A549 (cell line): ENCODE data around the gene LRRC36. TPM values are rescaled to one million over a fixed set of nuclear protein-coding genes. Genes with fewer than 3 reads are reported as not detected.

Experiments used
- ATAC-seq, 2 experiments: fragments of 200-7000 bp in 1 of 2; fragments of >200 bp in 1 of 2; cut with Nextera tagmentation in 1 of 2; cut with Tn5 transposase in 1 of 2; 3 replicates each; pipeline versions ENCODE4 v1.8.0 to v1.9.1; 2018 to 2020; ENCODE audit warnings: mild to moderate bottlenecking in 1 of 2, moderate library complexity in 1 of 2
- CTCF ChIA-PET: fragments of 300-600 bp; sonication (Branson Sonifier 250); formaldehyde crosslinking; extraction: SDS; loops from one replicate; lab custom pipeline; 2021; ENCODE audit warnings: antibody characterized with exemption, inconsistent platforms; lab: Yijun Ruan, JAX
- POLR2A ChIA-PET: fragments of 350-600 bp; formaldehyde crosslinking; extraction: SDS; loops from one replicate; lab custom pipeline; 2021; ENCODE audit warnings: antibody characterized with exemption, inconsistent platforms; lab: Yijun Ruan, JAX
- DNase-seq, 2 experiments: peaks; one replicate each; pipeline versions ENCODE4 v3.0.0 to v3.0.0-alpha.2; 2011 to 2016; ENCODE audit warnings: low read depth in 1 of 2, low spot score in 1 of 2
- FAIRE-seq: peaks from 2 replicates; lab custom pipeline; 2011; peaks lifted over from hg19 to GRCh38; lab: Jason Lieb, UNC
- H3K27ac ChIP-seq, 2 experiments: fragments of >200 bp; sonication (Bioruptor Twin); formaldehyde crosslinking; 3 replicates each; pipeline ENCODE4 v1.5.1; 2016 to 2017
- H3K4me1 ChIP-seq: fragments of >200 bp; sonication (Bioruptor Twin); formaldehyde crosslinking; 3 replicates; pipeline ENCODE4 v1.6.1; 2016
- H3K4me2 ChIP-seq: fragments of >200 bp; sonication (Bioruptor Twin); formaldehyde crosslinking; 3 replicates; pipeline ENCODE4 v1.6.1; 2016
- H3K4me3 ChIP-seq: fragments of >200 bp; sonication (Bioruptor Twin); formaldehyde crosslinking; 3 replicates; pipeline ENCODE4 v1.5.1; 2016
- H3K9me3 ChIP-seq: fragments of >200 bp; sonication (Bioruptor Twin); formaldehyde crosslinking; 3 replicates; pipeline ENCODE4 v1.6.1; 2016
- BHLHE40 ChIP-seq: IDR thresholded peaks from 2 replicates; pipeline ENCODE4 v1.6.1; 2012; ENCODE audit warnings: low read depth, low read length, inconsistent platforms
- CHD2 ChIP-seq: fragments of 150-350 bp; IDR thresholded peaks from 2 replicates; pipeline ENCODE4 v1.6.1; 2014; ENCODE audit warnings: low read length; ENCODE audit not compliant: partially characterized antibody
- CHD4 ChIP-seq: fragments of 200-600 bp; sonication (generic); IDR thresholded peaks from 2 replicates; pipeline ENCODE4 v1.6.1; 2016; ENCODE audit warnings: antibody characterized with exemption, mild to moderate bottlenecking, borderline replicate concordance
- EHF ChIP-seq: fragments of 250-450 bp; sonication (Bioruptor Pico); IDR thresholded peaks from 2 replicates; pipeline ENCODE4 v1.5.0; 2020; ENCODE audit warnings: mild to moderate bottlenecking
- EP300 ChIP-seq, 2 experiments: fragments of >200 bp; sonication (Bioruptor Twin); formaldehyde crosslinking; IDR thresholded peaks; 2 replicates in 1 of 2; 3 replicates in 1 of 2; pipeline ENCODE4 v1.6.1; 2016 to 2017
- FOSL2 ChIP-seq, 2 experiments: fragments of 450-650 bp in 1 of 2; fragments of >200 bp in 1 of 2; sonication (Bioruptor Twin) in 1 of 2; formaldehyde crosslinking; IDR thresholded peaks; 2 replicates each; pipeline versions ENCODE4 v1.5.0 to v1.6.1; 2016 to 2020; ENCODE audit warnings: mild to moderate bottlenecking in 1 of 2, moderate library complexity in 1 of 2
- HDAC2 ChIP-seq: fragments of 200-600 bp; sonication (generic); IDR thresholded peaks from 2 replicates; pipeline ENCODE4 v1.6.1; 2016
- HOXB13 ChIP-seq: fragments of 250-450 bp; sonication (Bioruptor Pico); IDR thresholded peaks from 2 replicates; pipeline ENCODE4 v1.5.0; 2020; ENCODE audit warnings: low read depth, mild to moderate bottlenecking, moderate library complexity
- HOXB5 ChIP-seq: fragments of 250-450 bp; sonication (Bioruptor Pico); IDR thresholded peaks from 2 replicates; pipeline ENCODE4 v1.5.0; 2020; ENCODE audit warnings: mild to moderate bottlenecking, moderate library complexity
- KDM5A ChIP-seq: fragments of 200-600 bp; sonication (generic); IDR thresholded peaks from 2 replicates; pipeline ENCODE4 v1.6.1; 2016; ENCODE audit warnings: antibody characterized with exemption, mild to moderate bottlenecking
- MAX ChIP-seq: IDR thresholded peaks from 2 replicates; pipeline ENCODE4 v1.6.1; 2012
- NPAS2 ChIP-seq: fragments of 250-450 bp; sonication (Bioruptor Pico); IDR thresholded peaks from 2 replicates; pipeline ENCODE4 v1.8.0; 2022; ENCODE audit warnings: mild to moderate bottlenecking, moderate library complexity, borderline replicate concordance
- NR3C1 ChIP-seq: fragments of >200 bp; sonication (Bioruptor Twin); formaldehyde crosslinking; IDR thresholded peaks from 3 replicates; pipeline ENCODE4 v1.6.1; 2017
- POLR2A ChIP-seq: IDR thresholded peaks from 2 replicates; pipeline ENCODE4 v1.6.1; 2012; ENCODE audit warnings: mild to moderate bottlenecking, low read length
- POLR2AphosphoS2 ChIP-seq: conservative IDR thresholded peaks from 2 replicates; pipeline ENCODE4 v1.6.1; 2012; ENCODE audit warnings: low read length, improper control_type of control experiment, inconsistent platforms
- RCOR1 ChIP-seq: fragments of 150-350 bp; IDR thresholded peaks from 2 replicates; pipeline ENCODE4 v1.6.1; 2014; ENCODE audit warnings: antibody characterized with exemption, low read length, low read depth
- SMC3 ChIP-seq: fragments of >200 bp; sonication (Bioruptor Twin); formaldehyde crosslinking; IDR thresholded peaks from 3 replicates; pipeline ENCODE4 v1.6.1; 2018; ENCODE audit warnings: inconsistent platforms
- SREBF2 ChIP-seq: fragments of 450-650 bp; IDR thresholded peaks from 2 replicates; pipeline ENCODE4 v1.6.1; 2014; ENCODE audit warnings: mild to moderate bottlenecking, moderate library complexity
- USF2 ChIP-seq: fragments of 450-650 bp; IDR thresholded peaks from 2 replicates; pipeline ENCODE4 v1.6.1; 2014; ENCODE audit warnings: antibody characterized with exemption
- ZFP36 ChIP-seq: fragments of 450-650 bp; IDR thresholded peaks from 2 replicates; pipeline ENCODE4 v1.6.1; 2014; ENCODE audit warnings: borderline replicate concordance; ENCODE audit not compliant: partially characterized antibody
- ZSCAN20 ChIP-seq: fragments of 250-450 bp; sonication (Bioruptor Pico); IDR thresholded peaks from 2 replicates; pipeline ENCODE4 v1.8.0; 2022; ENCODE audit warnings: mild to moderate bottlenecking, moderate library complexity
- WGBS: methylation state at CpG from one replicate; pipeline ENCODE4 v1.1.6; 2017; ENCODE audit errors: missing lambda C conversion rate; 5-methylcytosine and 5-hydroxymethylcytosine counted together
- polyA plus RNA-seq, 4 experiments: library from polyadenylated mRNA; depleted of rRNA in 3 of 4; stranded (reverse); fragments of >200 nt; fragmentation: RNase III in 1 of 4; extraction: RNeasy Plus Mini Kit Qiagen cat#74134 plus additional on column Dnase treatment in 1 of 4; gene quantifications; 2 replicates in 3 of 4; 3 replicates in 1 of 4; pipeline ENCODE4 v1.2.3, GENCODE V29; 2011 to 2017
- TF ChIP-seq, protein P1 (sequence below): fragments of 150-350 bp; IDR thresholded peaks from 2 replicates; pipeline ENCODE4 v1.6.1; 2014; ENCODE audit warnings: low read depth, mild to moderate bottlenecking, low read length
- TF ChIP-seq, protein P2 (sequence below): fragments of >200 bp; sonication (Bioruptor Twin); formaldehyde crosslinking; IDR thresholded peaks from 2 replicates; pipeline ENCODE4 v1.6.1; 2016
- TF ChIP-seq, protein P3 (sequence below): fragments of 250-450 bp; sonication (Bioruptor Pico); IDR thresholded peaks from 2 replicates; pipeline ENCODE4 v1.5.0; 2021; ENCODE audit warnings: mild to moderate bottlenecking, moderate library complexity, borderline replicate concordance
- TF ChIP-seq, protein P4 (sequence below): fragments of >200 bp; sonication (Bioruptor Twin); formaldehyde crosslinking; IDR thresholded peaks from 3 replicates; pipeline ENCODE4 v1.5.1; 2016

LRRC36 gene
- polyA plus RNA-seq, 2 of the 4 experiments (the other 2 are of a cell fraction): 0.48 to 0.57 TPM

- WGBS: 14% methylated on average over 12 of the region's 87 CpGs
Measured at GRCh38 chr16:67430977-67431774, 104.6 kb downstream of the LRRC36 start, which contains the start of gene HSD11B2. Gene HSD11B2, plus strand, starts transcription at chr16:67431121. Its CDS starts 128 bp downstream, at chr16:67431249.

More at GRCh38 chr16:67430977-67431774, 104.6 kb downstream of the LRRC36 start, which contains the start of gene HSD11B2:
- CTCF ChIA-PET: interaction anchor here (0.6 to 4.4 kb wide), 10 partner anchors 9 to 222 kb away, joined by 3 to 19 read pairs (median 4); partner anchors contain the start of gene ZDHHC1
- DNase-seq (peak; percentile 50 to 62), FAIRE-seq (no peak), ATAC-seq (peak; percentile 66 to 71)
- H3K9me3 ChIP-seq: no peaks in the 10 kb centered on the region
- TF ChIP-seq EHF (CRISPR knock-in tag) (no peak), EP300 (IDR thresholded peaks at IDR 0.05) (no peak), SMC3 (peak; percentile 26; the same call in 2 of the 3 replicates), POLR2AphosphoS2 (no peak), RCOR1 (no peak), HDAC2 (no peak), MAX (peak; percentile 35; the same call in 1 of the 2 replicates), CHD4 (no peak), SREBF2 (no peak), ZSCAN20 (CRISPR knock-in tag) (no peak), NPAS2 (CRISPR knock-in tag) (no peak), USF2 (no peak), CHD2 (no peak), KDM5A (no peak), HOXB5 (peak; percentile 43; the same call in 1 of the 2 replicates), HOXB13 (CRISPR knock-in tag) (no peak), FOSL2 (IDR thresholded peaks at IDR 0.05) (no peak), FOSL2 (CRISPR knock-in tag; IDR thresholded peaks at IDR 0.05) (no peak), BHLHE40 (no peak), POLR2A (no peak), ZFP36 (no peak), NR3C1 (no peak)
- TF ChIP-seq, protein P1, sequence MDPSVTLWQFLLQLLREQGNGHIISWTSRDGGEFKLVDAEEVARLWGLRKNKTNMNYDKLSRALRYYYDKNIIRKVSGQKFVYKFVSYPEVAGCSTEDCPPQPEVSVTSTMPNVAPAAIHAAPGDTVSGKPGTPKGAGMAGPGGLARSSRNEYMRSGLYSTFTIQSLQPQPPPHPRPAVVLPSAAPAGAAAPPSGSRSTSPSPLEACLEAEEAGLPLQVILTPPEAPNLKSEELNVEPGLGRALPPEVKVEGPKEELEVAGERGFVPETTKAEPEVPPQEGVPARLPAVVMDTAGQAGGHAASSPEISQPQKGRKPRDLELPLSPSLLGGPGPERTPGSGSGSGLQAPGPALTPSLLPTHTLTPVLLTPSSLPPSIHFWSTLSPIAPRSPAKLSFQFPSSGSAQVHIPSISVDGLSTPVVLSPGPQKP: no peak
- TF ChIP-seq, protein P2, sequence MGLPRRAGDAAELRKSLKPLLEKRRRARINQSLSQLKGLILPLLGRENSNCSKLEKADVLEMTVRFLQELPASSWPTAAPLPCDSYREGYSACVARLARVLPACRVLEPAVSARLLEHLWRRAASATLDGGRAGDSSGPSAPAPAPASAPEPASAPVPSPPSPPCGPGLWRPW: no peak
- TF ChIP-seq, protein P3, sequence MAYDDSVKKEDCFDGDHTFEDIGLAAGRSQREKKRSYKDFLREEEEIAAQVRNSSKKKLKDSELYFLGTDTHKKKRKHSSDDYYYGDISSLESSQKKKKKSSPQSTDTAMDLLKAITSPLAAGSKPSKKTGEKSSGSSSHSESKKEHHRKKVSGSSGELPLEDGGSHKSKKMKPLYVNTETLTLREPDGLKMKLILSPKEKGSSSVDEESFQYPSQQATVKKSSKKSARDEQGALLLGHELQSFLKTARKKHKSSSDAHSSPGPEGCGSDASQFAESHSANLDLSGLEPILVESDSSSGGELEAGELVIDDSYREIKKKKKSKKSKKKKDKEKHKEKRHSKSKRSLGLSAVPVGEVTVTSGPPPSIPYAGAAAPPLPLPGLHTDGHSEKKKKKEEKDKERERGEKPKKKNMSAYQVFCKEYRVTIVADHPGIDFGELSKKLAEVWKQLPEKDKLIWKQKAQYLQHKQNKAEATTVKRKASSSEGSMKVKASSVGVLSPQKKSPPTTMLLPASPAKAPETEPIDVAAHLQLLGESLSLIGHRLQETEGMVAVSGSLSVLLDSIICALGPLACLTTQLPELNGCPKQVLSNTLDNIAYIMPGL (CRISPR knock-in tag): no peak
- TF ChIP-seq, protein P4, sequence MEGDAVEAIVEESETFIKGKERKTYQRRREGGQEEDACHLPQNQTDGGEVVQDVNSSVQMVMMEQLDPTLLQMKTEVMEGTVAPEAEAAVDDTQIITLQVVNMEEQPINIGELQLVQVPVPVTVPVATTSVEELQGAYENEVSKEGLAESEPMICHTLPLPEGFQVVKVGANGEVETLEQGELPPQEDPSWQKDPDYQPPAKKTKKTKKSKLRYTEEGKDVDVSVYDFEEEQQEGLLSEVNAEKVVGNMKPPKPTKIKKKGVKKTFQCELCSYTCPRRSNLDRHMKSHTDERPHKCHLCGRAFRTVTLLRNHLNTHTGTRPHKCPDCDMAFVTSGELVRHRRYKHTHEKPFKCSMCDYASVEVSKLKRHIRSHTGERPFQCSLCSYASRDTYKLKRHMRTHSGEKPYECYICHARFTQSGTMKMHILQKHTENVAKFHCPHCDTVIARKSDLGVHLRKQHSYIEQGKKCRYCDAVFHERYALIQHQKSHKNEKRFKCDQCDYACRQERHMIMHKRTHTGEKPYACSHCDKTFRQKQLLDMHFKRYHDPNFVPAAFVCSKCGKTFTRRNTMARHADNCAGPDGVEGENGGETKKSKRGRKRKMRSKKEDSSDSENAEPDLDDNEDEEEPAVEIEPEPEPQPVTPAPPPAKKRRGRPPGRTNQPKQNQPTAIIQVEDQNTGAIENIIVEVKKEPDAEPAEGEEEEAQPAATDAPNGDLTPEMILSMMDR: peak; percentile 21; the same call in 2 of the 3 replicates
- H3K4me2 ChIP-seq: peak within 1 kb of the TSS; percentile 98
- H3K4me3 ChIP-seq: peak within 1 kb of the TSS; percentile 59
- H3K27ac ChIP-seq: peak within 1 kb of the TSS; percentile 63 to 76
- H3K4me1 ChIP-seq: peaks cover 9% of the 10 kb centered on the region; the same call in 2 of the 3 replicates
- POLR2A ChIA-PET: interaction anchor here (0.6 to 0.8 kb wide), 4 partner anchors 12 to 35 kb away, joined by 3 to 5 read pairs (median 4); no protein-coding TSS in a partner anchor
